HUDEP-2 (cell line): ENCODE measurements around the gene OR1L8.

Experiments
- DNase-seq, 76 experiments: peaks; one replicate each; lab custom pipeline; 2025; ENCODE audit not compliant: unreplicated experiment in 76 of 76; lab: John Stamatoyannopoulos, UW

OR1L8 gene

GRCh38 chr9:122518841-122519240, 64.3 kb downstream of the OR1L8 start, which contains the start of gene OR1J4:
Gene OR1J4, plus strand, starts transcription at chr9:122519141. Its CDS starts 0 bp downstream, at chr9:122519141.
- DNase-seq: no peak

GRCh38 chr9:122518226-122518625, 65.0 kb downstream of the OR1L8 start:
- no peak for DNase-seq
